Neutrophil (primary cell): ENCODE measurements around the gene UGT1A4.

Source experiments
- H3K27ac ChIP-seq: fragments of 200-600 bp; sonication (generic); 2 replicates; pipeline ENCODE4 v1.5.1; 2016; ENCODE audit warnings: mild to moderate bottlenecking, moderate library complexity
- H3K27me3 ChIP-seq: fragments of 200-600 bp; sonication (generic); 2 replicates; pipeline ENCODE4 v1.6.0; 2016; ENCODE audit warnings: mild to moderate bottlenecking
- H3K36me3 ChIP-seq: fragments of 200-600 bp; sonication (generic); 2 replicates; pipeline ENCODE4 v1.5.1; 2017
- H3K4me1 ChIP-seq, 2 experiments: fragments of 200-600 bp in 1 of 2; sonication (generic) in 1 of 2; 1 replicate in 1 of 2; 2 replicates in 1 of 2; pipeline versions ENCODE4 v1.5.1 to v1.6.1; 2013 to 2016; ENCODE audit warnings: low read depth in 1 of 2, low read length in 1 of 2, mild to moderate bottlenecking in 1 of 2, moderate library complexity in 1 of 2; ENCODE audit not compliant: control insufficient read depth in 1 of 2, insufficient read depth in 1 of 2
- H3K4me3 ChIP-seq, 2 experiments: fragments of 200-600 bp in 1 of 2; sonication (generic) in 1 of 2; 1 replicate in 1 of 2; 2 replicates in 1 of 2; pipeline ENCODE4 v1.5.1; 2013 to 2016; ENCODE audit warnings: low read depth in 1 of 2, low read length in 1 of 2, mild to moderate bottlenecking in 1 of 2, moderate library complexity in 1 of 2
- H3K9me3 ChIP-seq: fragments of 200-600 bp; sonication (generic); 2 replicates; pipeline ENCODE4 v1.5.1; 2016
- CTCF ChIP-seq: fragments of 200-600 bp; sonication (generic); IDR thresholded peaks from 2 replicates; pipeline ENCODE4 v1.5.1; 2016; ENCODE audit warnings: antibody characterized with exemption

UGT1A4 gene

GRCh38 chr2:233764761-233765160 is 46.2 kb downstream of the UGT1A4 start:
- Histone ChIP-seq H3K9me3 (no peaks in the 10 kb centered on the region), H3K27ac (no peak overlapping the region), H3K27me3 (peaks cover 13% of the 10 kb centered on the region), H3K36me3 (no peaks in the 10 kb centered on the region), H3K4me3 (no peak overlapping the region), H3K4me1 (no peaks in the 10 kb centered on the region)
- no peak for TF ChIP-seq CTCF

- no peak overlapping the region for H3K27ac ChIP-seq
- TF ChIP-seq CTCF, result no peak
- H3K4me1 ChIP-seq, result no peaks in the 10 kb centered on the region
- H3K27me3 ChIP-seq, result peaks cover 13% of the 10 kb centered on the region
- no peak overlapping the region for H3K4me3 ChIP-seq
- no peaks in the 10 kb centered on the region for H3K36me3 ChIP-seq
- no peaks in the 10 kb centered on the region for H3K9me3 ChIP-seq
Measured at GRCh38 chr2:233766416-233766815, 47.9 kb downstream of the UGT1A4 start.

- no peaks in the 10 kb centered on the region for H3K36me3 ChIP-seq
- TF ChIP-seq CTCF, result no peak
- H3K4me3 ChIP-seq, result no peak overlapping the region
- H3K27me3 ChIP-seq, result peaks cover 13% of the 10 kb centered on the region
- no peaks in the 10 kb centered on the region for H3K9me3 ChIP-seq
- no peak overlapping the region for H3K27ac ChIP-seq
- H3K4me1 ChIP-seq, result no peaks in the 10 kb centered on the region
Measured at GRCh38 chr2:233768076-233768475, 49.5 kb downstream of the UGT1A4 start.

- no peaks in the 10 kb centered on the region for H3K9me3 ChIP-seq
- no peak overlapping the region for H3K4me3 ChIP-seq
- no peak for TF ChIP-seq CTCF
Measured at GRCh38 chr2:233769260-233769659, 50.7 kb downstream of the UGT1A4 start.

GRCh38 chr2:233772153-233772552 is 53.6 kb downstream of the UGT1A4 start:
- Histone ChIP-seq H3K4me1 (no peaks in the 10 kb centered on the region), H3K27ac (no peak overlapping the region), H3K27me3 (no peaks in the 10 kb centered on the region), H3K4me3 (no peak overlapping the region), H3K9me3 (no peaks in the 10 kb centered on the region), H3K36me3 (no peaks in the 10 kb centered on the region)
- no peak for TF ChIP-seq CTCF

More at GRCh38 chr2:233769260-233769659, 50.7 kb downstream of the UGT1A4 start:
- Histone ChIP-seq H3K27ac (no peak overlapping the region), H3K4me1 (no peaks in the 10 kb centered on the region), H3K36me3 (no peaks in the 10 kb centered on the region), H3K27me3 (peaks cover 2% of the 10 kb centered on the region)

- no peaks in the 10 kb centered on the region for H3K9me3 ChIP-seq
- no peak overlapping the region for H3K4me3 ChIP-seq
- no peaks in the 10 kb centered on the region for H3K36me3 ChIP-seq
- H3K27me3 ChIP-seq, result no peaks in the 10 kb centered on the region
- no peak for TF ChIP-seq CTCF
- H3K4me1 ChIP-seq, result no peaks in the 10 kb centered on the region
- no peak overlapping the region for H3K27ac ChIP-seq
Measured at GRCh38 chr2:233772583-233772982, 54.0 kb downstream of the UGT1A4 start.
